Neuronal stem cell (in vitro differentiated cells): ENCODE data around the gene RANBP17.

Experiments
- DNase-seq: peaks from one replicate; pipeline ENCODE4 v3.0.0-alpha.2; 2013; ENCODE audit warnings: low spot score
- H2AFZ ChIP-seq: one replicate; pipeline ENCODE4 v1.6.1; 2013; ENCODE audit warnings: mild to moderate bottlenecking, low read length, inconsistent platforms
- H2AK5ac ChIP-seq: 2 replicates; pipeline ENCODE4 v1.6.1; 2013; ENCODE audit warnings: low read depth, mild to moderate bottlenecking, inconsistent platforms, low read length, moderate library complexity, mixed read lengths
- H2BK120ac ChIP-seq: 2 replicates; pipeline ENCODE4 v1.6.1; 2013; ENCODE audit warnings: low read depth, mild to moderate bottlenecking, inconsistent platforms, low read length, moderate library complexity, mixed read lengths
- H2BK12ac ChIP-seq: one replicate; pipeline ENCODE4 v1.6.1; 2013; ENCODE audit warnings: low read length, inconsistent platforms
- H2BK15ac ChIP-seq: 2 replicates; pipeline ENCODE4 v1.6.1; 2013; ENCODE audit warnings: mild to moderate bottlenecking, low read length, inconsistent platforms, mixed read lengths
- H2BK5ac ChIP-seq: one replicate; pipeline ENCODE4 v1.6.1; 2013; ENCODE audit warnings: inconsistent platforms, mild to moderate bottlenecking, low read length, moderate library complexity
- H3K14ac ChIP-seq: one replicate; pipeline ENCODE4 v1.6.1; 2013; ENCODE audit warnings: low read length, inconsistent platforms
- H3K18ac ChIP-seq: 2 replicates; pipeline ENCODE4 v1.6.1; 2013; ENCODE audit warnings: low read length, inconsistent platforms
- H3K23ac ChIP-seq: 2 replicates; pipeline ENCODE4 v1.6.1; 2013; ENCODE audit warnings: low read depth, mild to moderate bottlenecking, mixed read lengths, low read length, inconsistent platforms; ENCODE audit not compliant: poor library complexity
- H3K27ac ChIP-seq: replicated peaks from 3 replicates; pipeline ENCODE4 v1.5.1; 2013; ENCODE audit warnings: low read length, inconsistent platforms
- H3K27me3 ChIP-seq, 3 experiments: 2 replicates each; pipeline ENCODE4 v1.6.1; 2013; ENCODE audit warnings: low read length in 3 of 3, mild to moderate bottlenecking in 2 of 3, inconsistent platforms in 1 of 3, low read depth in 1 of 3, mixed read lengths in 1 of 3, moderate library complexity in 1 of 3; ENCODE audit not compliant: control insufficient read depth in 3 of 3, insufficient read depth in 3 of 3
- H3K36me3 ChIP-seq, 2 donors: replicated peaks in 1 of 2; 2 replicates each; pipeline ENCODE4 v1.6.1; 2013; ENCODE audit warnings: low read length in 2 of 2; ENCODE audit not compliant: control insufficient read depth in 2 of 2, insufficient read depth in 2 of 2
- H3K4ac ChIP-seq: 2 replicates; pipeline ENCODE4 v1.6.1; 2013; ENCODE audit warnings: inconsistent platforms, mild to moderate bottlenecking, low read length, moderate library complexity
- H3K4me1 ChIP-seq, 2 donors: 1 replicate in 1 of 2; 2 replicates in 1 of 2; pipeline ENCODE4 v1.6.1; 2013; ENCODE audit warnings: low read length in 2 of 2, low read depth in 1 of 2; ENCODE audit not compliant: control insufficient read depth in 2 of 2, insufficient read depth in 1 of 2
- H3K4me2 ChIP-seq: one replicate; pipeline ENCODE4 v1.6.1; 2013; ENCODE audit warnings: mild to moderate bottlenecking, low read length, inconsistent platforms; ENCODE audit not compliant: insufficient read depth, poor library complexity, severe bottlenecking
- H3K4me3 ChIP-seq, 2 donors: 2 replicates each; pipeline ENCODE4 v1.5.1; 2013; ENCODE audit warnings: low read length in 2 of 2, mild to moderate bottlenecking in 2 of 2, inconsistent platforms in 1 of 2, moderate library complexity in 1 of 2
- H3K79me1 ChIP-seq: one replicate; pipeline ENCODE4 v1.6.1; 2013; ENCODE audit warnings: low read depth, mild to moderate bottlenecking, inconsistent platforms, low read length, moderate library complexity
- H3K9ac ChIP-seq: one replicate; pipeline ENCODE4 v1.6.1; 2013; ENCODE audit warnings: mild to moderate bottlenecking, low read depth, low read length, inconsistent platforms; ENCODE audit not compliant: poor library complexity
- H3K9me3 ChIP-seq, 2 donors: replicated peaks in 1 of 2; 2 replicates each; pipeline versions ENCODE3 to v1.6.1; 2013; ENCODE audit warnings: low read length in 2 of 2, mild to moderate bottlenecking in 2 of 2, inconsistent platforms in 1 of 2, low read depth in 1 of 2, mixed read lengths in 1 of 2, moderate library complexity in 1 of 2; ENCODE audit not compliant: control insufficient read depth in 2 of 2, insufficient read depth in 1 of 2
- H4K8ac ChIP-seq: one replicate; pipeline ENCODE4 v1.6.1; 2013; ENCODE audit warnings: low read depth, mild to moderate bottlenecking, inconsistent platforms, low read length, moderate library complexity
- H4K91ac ChIP-seq: one replicate; pipeline ENCODE4 v1.6.1; 2013; ENCODE audit warnings: low read length, low read depth, mild to moderate bottlenecking, inconsistent platforms; ENCODE audit not compliant: poor library complexity
- WGBS, 2 donors: extraction: QIAGEN DNeasy Blood & Tissue Kit; methylation state at CpG; one replicate each; pipeline ENCODE4 v1.1.7; 2013; ENCODE audit warnings: missing lambda C conversion rate in 2 of 2, mixed read lengths in 1 of 2; ENCODE audit not compliant: insufficient read length in 2 of 2, insufficient replicate concordance in 1 of 2; ENCODE audit errors: extremely low coverage in 2 of 2; 5-methylcytosine and 5-hydroxymethylcytosine counted together

Gene RANBP17

DNA sequence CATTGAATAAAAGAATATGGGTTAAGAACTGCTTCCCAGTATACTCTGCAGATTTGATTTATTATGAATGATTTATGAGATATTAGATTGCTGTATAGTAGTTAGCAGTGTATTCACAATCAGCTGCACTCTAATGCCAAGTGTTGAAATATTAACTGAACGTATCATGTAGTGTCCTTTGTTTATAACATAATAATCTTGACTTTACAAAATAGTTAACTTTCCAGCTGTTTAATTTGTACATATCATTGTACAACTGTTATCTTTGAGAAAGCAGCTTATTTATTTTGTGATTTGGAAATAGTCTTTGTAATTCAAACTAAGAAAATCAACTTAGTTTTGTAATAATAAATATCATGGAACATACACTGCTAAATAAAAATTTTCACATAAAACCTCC lies 219.5 kb downstream of the RANBP17 start:
- WGBS, 2 donors, result no CpG with 5 or more reads among the region's 1 CpG
- H3K18ac ChIP-seq, result no peak overlapping the region
- no peak overlapping the region for H3K9ac ChIP-seq
- no peak overlapping the region for H3K4me2 ChIP-seq
- H3K23ac ChIP-seq, result no peak overlapping the region
- no peak overlapping the region for H4K91ac ChIP-seq
- no peak overlapping the region for H2BK120ac ChIP-seq
- no peak overlapping the region for H4K8ac ChIP-seq
- peaks cover 0 to 17% of the 10 kb centered on the region in 2 donors for H3K9me3 ChIP-seq
- peaks cover 0 to 8% of the 10 kb centered on the region in 2 donors for H3K36me3 ChIP-seq
- no peaks in the 10 kb centered on the region for H3K79me1 ChIP-seq
- H3K27me3 ChIP-seq, result no peaks in the 10 kb centered on the region
- H3K27ac ChIP-seq, result no peak overlapping the region
- no peak overlapping the region for H2AFZ ChIP-seq
- no peak overlapping the region for H2BK15ac ChIP-seq
- no peak overlapping the region for H3K4ac ChIP-seq
- H2BK5ac ChIP-seq, result no peak overlapping the region
- no peak overlapping the region for H2AK5ac ChIP-seq
- no peak overlapping the region for H3K4me3 ChIP-seq
- no peak for DNase-seq
- no peaks in the 10 kb centered on the region for H3K4me1 ChIP-seq
- no peak overlapping the region for H2BK12ac ChIP-seq
- H3K14ac ChIP-seq, result no peak overlapping the region

DNA sequence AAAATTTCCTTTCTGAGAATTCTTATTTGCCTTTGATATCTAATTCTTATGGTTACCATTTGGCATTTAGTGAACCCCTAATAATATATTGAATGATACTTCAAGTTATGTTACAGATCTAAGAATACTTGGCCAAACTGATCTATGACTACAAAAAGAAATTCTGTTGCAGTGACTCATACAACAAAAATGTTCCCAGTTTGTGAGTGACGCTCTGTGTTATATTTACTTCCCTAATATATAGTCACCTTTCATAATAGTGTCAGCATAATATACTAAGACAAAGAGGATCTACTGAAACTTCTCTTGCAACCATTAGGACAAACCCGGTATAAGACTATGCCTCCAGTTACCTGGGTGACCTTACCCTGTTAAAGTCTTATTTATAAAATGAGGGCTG lies 230.4 kb downstream of the RANBP17 start:
- no peak for DNase-seq
- H3K79me1 ChIP-seq, result no peaks in the 10 kb centered on the region
- H3K27me3 ChIP-seq, result no peaks in the 10 kb centered on the region
- no peak overlapping the region for H4K8ac ChIP-seq
- H3K4me3 ChIP-seq, result no peak overlapping the region
- no peak overlapping the region for H2AK5ac ChIP-seq
- WGBS, 2 donors, result no CpG with 5 or more reads among the region's 2 CpGs
- no peak overlapping the region for H3K27ac ChIP-seq
- no peak overlapping the region for H3K14ac ChIP-seq
- no peak overlapping the region for H3K23ac ChIP-seq
- peaks cover 0 to 3% of the 10 kb centered on the region in 2 donors for H3K4me1 ChIP-seq
- no peaks in the 10 kb centered on the region for H3K36me3 ChIP-seq
- no peak overlapping the region for H2BK120ac ChIP-seq
- no peaks in the 10 kb centered on the region for H3K9me3 ChIP-seq
- no peak overlapping the region for H3K4ac ChIP-seq
- H4K91ac ChIP-seq, result no peak overlapping the region
- H2BK5ac ChIP-seq, result no peak overlapping the region
- H3K18ac ChIP-seq, result no peak overlapping the region
- H2AFZ ChIP-seq, result no peak overlapping the region
- H2BK12ac ChIP-seq, result no peak overlapping the region
- no peak overlapping the region for H2BK15ac ChIP-seq
- no peak overlapping the region for H3K9ac ChIP-seq
- H3K4me2 ChIP-seq, result no peak overlapping the region

DNA sequence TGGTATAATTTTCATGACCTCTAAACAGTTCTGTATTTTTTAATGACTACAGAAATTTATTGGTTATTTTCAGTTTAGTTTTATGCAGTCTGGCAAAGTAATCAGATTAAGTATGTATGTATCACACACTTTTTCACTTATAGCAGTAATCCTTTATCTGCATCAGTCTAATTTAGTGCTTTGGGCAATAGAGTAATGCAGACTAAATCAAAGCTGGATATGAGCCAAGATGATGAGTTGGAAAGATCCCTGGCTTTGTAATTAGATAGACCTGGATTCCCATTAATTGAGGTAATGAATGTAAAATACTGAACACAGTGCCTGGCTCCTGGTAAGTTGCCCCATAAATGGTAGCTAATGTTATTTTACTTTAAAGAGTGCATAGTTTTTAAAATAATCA lies 231.8 kb downstream of the RANBP17 start:
- Histone ChIP-seq H3K23ac (no peak overlapping the region), H2BK5ac (no peak overlapping the region), H3K9ac (no peak overlapping the region), H3K9me3 (no peaks in the 10 kb centered on the region), H4K8ac (no peak overlapping the region), H3K27me3 (no peaks in the 10 kb centered on the region), H3K4me1 (peaks cover 0 to 3% of the 10 kb centered on the region in 2 donors), H3K14ac (no peak overlapping the region), H3K27ac (no peak overlapping the region), H2AK5ac (no peak overlapping the region), H3K4me3 (no peak overlapping the region), H2BK15ac (no peak overlapping the region), H4K91ac (no peak overlapping the region), H2BK12ac (no peak overlapping the region), H2BK120ac (no peak overlapping the region), H3K18ac (no peak overlapping the region), H3K4ac (no peak overlapping the region), H3K4me2 (no peak overlapping the region), H2AFZ (no peak overlapping the region), H3K36me3 (no peaks in the 10 kb centered on the region), H3K79me1 (no peaks in the 10 kb centered on the region)
- DNase-seq, result no peak

DNA sequence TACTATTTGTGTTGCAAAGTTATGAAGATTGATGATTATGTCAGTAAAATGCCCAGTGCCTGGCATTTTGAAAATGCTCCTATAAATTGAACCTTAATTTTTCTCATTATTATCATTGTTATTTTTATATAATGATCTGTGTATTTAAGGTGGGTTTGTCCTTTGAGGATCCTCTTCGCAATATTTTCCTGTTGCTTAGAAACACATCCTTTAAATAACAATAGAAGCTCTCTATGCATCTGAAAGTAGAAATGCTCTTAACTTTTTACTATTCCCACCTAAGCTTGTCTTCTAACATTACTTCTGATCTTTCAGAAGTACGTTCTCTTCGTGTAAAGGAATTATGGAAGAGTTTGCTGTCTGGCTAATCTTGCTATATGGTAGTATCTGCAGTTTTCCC lies 232.5 kb downstream of the RANBP17 start:
- H3K18ac ChIP-seq, result no peak overlapping the region
- H2BK120ac ChIP-seq, result no peak overlapping the region
- H2AK5ac ChIP-seq, result no peak overlapping the region
- no peaks in the 10 kb centered on the region for H3K27me3 ChIP-seq
- no peaks in the 10 kb centered on the region for H3K9me3 ChIP-seq
- no peak for DNase-seq
- H3K4me2 ChIP-seq, result no peak overlapping the region
- WGBS, 2 donors, result no CpG with 5 or more reads among the region's 3 CpGs
- H3K9ac ChIP-seq, result no peak overlapping the region
- no peaks in the 10 kb centered on the region for H3K36me3 ChIP-seq
- no peak overlapping the region for H3K4ac ChIP-seq
- no peak overlapping the region for H3K4me3 ChIP-seq
- H3K27ac ChIP-seq, result no peak overlapping the region
- H3K14ac ChIP-seq, result no peak overlapping the region
- no peak overlapping the region for H2BK5ac ChIP-seq
- peaks cover 0 to 3% of the 10 kb centered on the region in 2 donors for H3K4me1 ChIP-seq
- no peak overlapping the region for H2BK15ac ChIP-seq
- H3K23ac ChIP-seq, result no peak overlapping the region
- no peak overlapping the region for H4K8ac ChIP-seq
- H2AFZ ChIP-seq, result no peak overlapping the region
- H2BK12ac ChIP-seq, result no peak overlapping the region
- H3K79me1 ChIP-seq, result no peaks in the 10 kb centered on the region
- H4K91ac ChIP-seq, result no peak overlapping the region
